Bone marrow (tissue), 2 donors: ENCODE results near the gene BEAN1.
"Not testable (repeated sequence)": the region's sequence is repeated elsewhere in the genome, so short reads cannot be mapped to it uniquely, and the experiment has no call there.

Source experiments
- DNase-seq, 2 donors: peaks; one replicate each; lab custom pipeline; 2025; lab: John Stamatoyannopoulos, UW

The BEAN1 gene

DNA sequence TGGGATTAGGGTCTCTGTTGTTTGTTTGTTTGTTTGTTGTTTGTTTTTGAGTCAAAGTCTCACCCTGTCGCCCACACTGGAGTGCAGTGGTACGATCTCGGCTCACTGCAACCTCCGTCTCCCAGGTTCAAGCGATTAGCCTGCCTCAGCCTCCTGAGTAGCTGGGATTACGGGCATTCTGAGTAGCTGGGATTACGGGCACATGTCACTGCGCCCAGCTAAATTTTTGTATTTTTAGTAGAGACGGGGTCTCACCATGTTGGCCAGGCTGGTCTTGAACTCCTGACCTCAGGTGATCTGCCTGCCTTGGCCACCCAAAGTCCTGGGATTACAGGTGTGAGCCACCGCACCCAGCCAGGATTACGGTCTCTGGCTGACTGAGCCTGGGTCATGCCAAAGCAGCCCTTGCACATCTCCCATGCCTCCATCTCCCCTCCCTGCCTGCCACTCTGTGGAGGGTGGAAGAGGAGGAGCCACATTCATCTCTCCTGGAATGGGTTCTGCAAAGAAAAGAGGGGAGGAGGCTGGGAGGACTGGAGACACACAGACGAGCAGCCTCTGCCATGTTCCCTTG lies 59.2 kb downstream of the BEAN1 start:
- DNase-seq: no peak

DNA sequence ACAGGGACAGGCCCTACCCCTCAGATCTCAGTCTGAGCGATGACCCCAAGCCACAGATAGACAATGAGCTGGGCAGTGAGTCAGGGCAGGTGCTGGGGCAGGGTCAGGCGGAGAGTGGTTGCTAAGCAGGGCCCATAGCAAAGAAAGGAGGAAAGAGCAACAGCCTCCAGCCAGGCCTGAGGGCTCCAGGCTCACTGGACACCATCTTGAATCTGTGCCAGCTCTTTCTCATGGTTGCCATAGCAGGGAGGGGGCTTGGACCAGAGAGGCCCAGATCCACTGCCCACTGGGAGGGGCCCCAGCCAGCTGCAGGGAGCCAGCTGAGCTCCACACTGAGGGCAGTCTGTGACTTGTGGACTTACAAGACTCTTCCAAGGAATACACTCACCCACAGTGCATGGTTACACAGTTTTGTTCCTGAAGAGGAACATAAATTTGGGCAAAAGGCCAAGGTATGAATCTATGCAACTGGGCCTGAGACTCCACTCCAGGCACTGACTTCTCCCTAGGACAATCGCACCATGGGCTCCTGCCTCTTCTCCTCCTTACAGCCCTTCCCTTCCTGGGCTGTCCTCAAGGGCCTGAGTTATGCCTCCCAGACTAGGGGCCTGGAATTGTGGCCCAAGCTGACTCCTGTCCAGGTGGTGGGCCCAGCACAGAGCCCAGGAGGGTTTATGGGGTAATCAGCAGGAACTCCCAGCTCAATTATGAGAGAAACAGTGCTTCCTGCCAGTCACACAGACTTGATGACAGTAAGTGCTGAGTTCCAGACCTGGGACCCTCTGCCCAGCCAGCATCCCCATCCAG lies 59.9 kb downstream of the BEAN1 start:
- no peak for DNase-seq

DNA sequence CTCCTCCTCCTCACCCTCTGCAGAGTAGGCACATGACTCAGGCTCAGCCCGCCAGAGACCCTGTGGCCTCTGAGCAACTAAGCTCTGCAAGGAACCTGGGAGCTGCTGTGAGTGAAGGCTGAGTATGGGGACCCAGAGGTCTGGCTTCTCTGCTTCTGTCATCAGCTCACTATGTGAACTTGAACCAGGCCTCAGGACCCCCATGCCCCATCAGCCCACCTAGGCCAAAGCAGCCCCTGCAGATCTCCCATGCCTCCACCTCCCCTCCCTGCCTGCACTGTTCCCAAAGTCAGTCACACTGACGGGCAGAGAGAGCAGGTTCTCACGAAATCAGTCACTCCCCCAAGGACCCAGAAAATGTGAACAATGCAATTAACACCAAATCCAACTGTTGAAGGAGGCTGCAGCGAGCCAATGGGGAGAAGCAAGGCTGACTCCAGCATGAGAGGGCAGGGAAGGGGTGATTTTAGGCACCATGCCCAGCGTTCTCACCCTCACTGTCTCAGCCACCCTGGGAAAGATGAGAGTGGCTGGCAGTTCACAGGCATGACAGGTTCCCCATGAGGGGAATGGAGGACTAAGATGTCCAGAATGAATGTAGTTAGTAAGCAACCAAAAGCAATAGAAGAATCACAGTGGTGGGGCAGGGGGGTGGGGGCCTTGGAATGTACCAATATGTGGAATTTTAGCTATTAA lies 60.6 kb downstream of the BEAN1 start:
- DNase-seq: no peak

DNA sequence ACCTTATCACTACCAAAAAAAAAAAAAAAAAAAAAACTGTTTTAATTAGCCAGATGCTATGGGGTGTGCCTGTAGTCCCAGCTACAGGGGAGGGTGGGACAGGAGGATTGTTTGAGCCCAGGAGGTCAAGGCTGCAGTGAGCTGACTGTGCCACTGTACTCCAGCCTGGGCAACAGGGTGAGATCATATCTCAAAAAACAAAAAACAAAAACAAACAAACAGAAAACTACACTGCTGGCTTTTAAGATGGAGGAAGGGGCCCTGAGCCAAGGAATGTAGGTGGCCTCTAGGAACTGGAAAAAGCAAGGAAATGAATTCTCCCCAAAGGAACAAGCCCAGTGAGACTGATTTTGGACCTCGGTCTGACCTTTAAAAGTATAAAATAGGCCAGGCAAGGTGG lies 61.4 kb downstream of the BEAN1 start:
- DNase-seq: no peak

DNA sequence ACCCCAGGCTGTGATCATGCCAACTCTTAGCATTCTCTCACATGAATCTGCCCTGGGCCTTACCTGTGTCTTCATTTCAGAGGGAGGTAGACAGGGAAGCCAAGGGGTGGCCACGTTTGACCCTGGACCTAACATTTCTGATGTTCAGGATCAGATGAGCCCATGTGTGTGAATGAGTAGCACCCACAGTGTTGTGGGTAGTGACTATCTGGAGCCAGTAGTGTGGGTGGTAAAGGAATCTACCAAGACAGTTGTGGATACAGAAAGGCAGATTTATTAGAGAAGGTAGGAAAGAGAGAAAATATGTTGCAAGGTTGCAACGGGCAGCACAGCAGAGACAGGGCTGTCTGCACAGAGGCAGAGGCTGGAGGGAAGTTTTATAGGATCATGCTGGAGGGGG lies 62.3 kb downstream of the BEAN1 start:
- DNase-seq: no peak

DNA sequence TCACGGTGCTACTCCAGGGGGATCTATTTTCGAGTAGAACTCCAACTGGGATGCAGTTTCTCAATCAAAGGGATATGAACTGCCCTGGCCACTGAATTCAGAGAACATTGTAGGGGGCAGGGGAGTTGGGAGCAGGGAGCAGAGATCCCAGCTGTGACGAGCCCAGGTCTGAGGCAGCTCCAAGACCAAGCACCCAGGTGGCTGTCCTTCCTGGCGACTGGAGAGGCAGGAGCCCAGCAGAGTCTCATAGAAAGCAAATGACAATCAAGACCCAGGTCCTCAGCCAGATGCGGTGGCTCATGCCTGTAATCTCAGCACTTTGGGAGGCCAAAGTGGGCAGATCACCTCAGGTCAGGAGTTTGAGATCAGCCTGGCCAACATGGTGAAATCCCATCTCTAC lies 62.7 kb downstream of the BEAN1 start:
- DNase-seq: no peak

DNA sequence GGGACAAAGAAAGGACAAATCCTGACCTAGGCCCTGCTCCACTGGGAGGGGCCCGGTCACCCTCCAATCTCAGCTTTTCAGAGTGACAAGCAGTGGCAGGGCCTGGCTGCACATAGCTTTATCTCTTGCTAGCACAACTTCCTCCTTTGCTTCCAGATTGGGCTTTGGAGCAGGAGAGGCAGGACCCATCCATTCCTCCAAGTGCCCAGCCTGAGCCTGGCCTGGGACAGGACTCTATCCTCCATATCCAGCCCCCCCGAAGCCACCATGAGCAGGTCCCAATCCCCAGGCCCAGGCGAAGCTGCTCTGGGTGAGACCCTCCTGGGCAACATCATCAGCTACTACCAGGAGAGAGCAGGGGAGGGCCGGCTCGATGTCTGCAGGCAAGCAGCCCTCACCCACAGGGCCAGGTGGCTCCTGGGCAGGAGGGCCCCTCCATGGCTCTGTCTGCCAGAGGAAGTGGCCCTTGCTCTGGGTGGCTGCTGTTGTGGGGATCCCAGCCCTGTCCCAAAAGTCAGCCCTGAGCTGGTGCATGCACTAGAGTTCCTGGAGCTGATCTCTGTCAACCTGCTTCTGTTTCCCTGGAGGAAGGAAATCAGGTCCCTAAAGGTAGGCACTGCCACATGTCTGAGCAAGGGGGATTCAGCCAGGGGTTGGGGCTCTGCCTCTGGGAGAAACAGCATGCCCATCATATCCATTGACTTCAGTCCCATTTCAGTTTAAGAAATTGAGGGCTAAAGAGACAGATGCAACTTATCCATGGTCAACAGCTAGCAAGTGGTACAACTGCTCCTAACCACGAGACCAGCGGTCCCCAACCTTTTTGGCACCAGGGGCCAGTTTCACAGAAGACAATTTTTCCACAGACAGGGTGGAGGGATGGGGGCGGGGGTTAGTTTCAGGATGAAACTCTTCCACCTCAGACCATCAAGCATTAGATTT lies 64.0 kb downstream of the BEAN1 start:
- no peak for DNase-seq

DNA sequence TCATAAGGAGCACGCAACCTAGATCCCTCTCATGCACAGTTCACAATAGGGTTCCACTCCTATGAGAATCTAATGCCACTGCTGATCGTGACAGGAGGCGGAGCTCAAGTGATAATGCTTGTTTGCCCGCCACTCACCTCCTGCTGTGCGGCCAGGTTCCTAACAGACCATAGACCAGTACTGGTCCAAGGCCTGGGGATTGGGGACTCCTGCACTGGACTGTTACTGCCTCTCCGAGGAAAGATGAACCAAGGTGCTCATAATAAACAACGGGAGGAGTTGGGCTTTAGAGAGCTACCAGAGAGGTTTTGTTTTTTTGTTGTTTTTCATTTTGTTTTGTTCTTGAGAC lies 64.6 kb downstream of the BEAN1 start:
- DNase-seq: no peak

DNA sequence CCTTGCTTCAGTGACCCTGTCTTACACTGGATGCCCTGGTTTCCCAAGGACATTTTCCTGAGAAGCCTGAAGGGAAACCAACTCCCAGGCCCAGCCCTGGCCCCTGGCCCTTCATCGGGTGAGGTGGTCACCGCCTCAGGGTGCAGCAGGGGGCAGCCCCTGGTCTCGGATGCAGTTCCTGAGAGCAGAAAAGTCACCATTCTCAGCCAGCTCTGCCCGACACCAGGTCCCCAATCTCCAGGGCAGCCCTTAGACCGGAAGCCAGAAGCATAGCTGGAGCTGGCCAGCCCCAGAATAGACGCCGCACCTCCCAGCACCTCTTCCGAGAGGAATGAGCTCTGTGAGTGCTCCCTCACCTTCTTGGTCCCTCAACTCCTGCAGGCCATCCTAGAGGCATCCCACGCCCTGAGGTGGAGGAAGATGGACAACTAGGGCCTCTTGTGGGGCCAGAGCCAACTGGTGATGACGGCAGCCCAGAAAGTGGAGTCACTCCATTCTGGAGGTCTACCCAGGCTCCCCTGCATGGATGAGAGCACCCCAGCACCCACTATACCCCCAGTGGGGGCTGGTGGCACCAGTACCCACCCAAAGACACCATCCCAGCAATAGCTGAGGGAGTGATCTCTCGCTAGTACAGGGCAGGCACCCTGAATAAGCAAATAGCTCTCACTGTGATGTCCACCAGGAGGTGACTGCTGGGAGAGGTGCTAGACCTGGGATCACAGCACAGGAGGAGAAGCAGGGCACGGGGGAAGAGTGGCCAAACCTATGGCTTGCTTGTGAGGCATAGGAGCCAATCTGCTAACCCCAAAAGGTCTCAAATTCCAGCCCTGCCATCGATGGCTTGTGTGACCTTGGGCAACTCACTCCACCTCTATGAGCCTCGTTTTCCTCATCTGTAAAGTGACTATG lies 66.7 kb downstream of the BEAN1 start:
- DNase-seq: no peak

DNA sequence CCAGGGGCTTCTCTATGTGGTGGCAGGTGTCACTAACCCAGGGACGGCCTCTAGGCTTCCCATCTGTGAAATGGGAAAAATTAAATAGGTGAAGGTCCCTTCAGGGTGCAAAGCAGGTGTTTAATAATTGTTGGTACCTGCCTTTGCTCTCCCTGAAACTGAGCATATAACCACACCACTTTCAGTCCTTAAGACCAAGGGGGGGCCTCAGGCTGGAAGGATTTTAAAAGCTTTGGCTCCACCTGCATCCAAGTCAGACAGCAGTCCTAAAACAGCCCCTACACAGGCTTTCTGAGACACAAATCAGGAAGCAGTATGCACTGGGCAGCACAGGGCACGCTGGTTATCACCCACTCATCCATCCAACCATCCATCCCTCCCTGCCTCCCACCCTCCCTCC lies 67.8 kb downstream of the BEAN1 start:
- no peak for DNase-seq

DNA sequence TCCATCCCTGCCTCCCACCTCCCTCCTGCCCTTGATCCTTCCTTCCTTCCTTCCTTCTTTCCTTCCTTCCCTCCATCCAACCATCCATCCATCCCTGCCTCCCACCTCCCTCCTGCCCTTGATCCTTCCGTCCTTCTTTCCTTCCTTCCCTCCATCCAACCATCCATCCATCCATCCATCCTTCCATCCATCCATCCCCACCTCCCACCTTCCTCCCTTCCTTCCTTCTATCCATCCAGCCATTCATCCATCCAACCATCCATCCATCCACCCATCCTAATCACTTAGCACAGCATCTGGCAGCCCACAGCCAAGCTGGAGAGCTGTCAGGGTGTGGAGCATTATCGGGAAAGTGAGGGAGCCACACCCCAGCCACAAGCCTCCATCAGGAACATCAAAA lies 68.3 kb downstream of the BEAN1 start:
- no peak for DNase-seq

DNA sequence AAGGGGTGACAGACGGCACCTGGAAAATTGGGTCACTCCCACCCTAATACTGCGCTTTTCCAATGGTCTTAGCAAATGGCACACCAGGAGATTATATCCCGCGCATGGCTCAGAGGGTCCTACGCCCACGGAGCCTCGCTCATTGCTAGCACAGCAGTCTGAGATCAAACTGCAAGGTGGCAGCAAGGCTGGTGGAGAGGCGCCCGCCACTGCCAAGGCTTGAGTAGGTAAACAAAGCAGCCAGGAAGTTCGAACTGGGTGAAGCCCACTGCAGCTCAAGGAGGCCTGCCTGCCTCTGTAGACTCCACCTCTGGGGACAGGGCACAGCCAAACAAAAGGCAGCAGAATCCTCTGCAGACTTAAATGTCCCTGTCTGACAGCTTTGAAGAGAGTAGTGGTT lies 69.1 kb downstream of the BEAN1 start:
- not testable (repeated sequence) for DNase-seq

DNA sequence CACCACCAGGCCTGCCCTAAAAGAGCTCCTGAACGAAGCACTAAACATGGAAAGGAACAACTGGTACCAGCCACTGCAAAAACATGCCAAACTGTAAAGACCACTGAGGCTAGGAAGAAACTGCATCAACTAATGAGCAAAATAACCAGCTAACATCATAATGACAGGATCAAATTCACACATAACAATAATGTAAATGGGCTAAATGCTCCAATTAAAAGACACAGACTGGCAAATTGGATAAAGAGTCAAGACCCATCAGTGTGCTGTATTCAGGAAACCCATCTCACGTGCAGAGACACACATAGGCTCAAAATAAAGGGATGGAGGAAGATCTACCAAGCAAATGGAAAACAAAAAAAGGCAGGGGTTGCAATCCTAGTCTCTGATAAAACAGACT lies 70.8 kb downstream of the BEAN1 start:
- not testable (repeated sequence) for DNase-seq

DNA sequence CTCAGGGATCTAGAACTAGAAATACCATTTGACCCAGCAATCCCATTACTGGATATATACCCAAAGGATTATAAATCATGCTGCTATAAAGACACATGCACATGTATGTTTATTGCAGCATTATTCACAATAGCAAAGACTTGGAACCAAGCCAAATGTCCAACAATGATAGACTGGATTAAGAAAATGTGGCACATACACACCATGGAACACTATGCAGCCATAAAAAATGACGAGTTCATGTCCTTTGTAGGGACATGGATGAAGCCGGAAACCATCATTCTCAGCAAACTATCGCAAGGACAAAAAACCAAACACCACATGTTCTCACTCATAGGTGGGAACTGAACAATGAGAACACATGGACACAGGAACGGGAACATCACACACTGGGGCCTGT lies 74.5 kb downstream of the BEAN1 start:
- DNase-seq: not testable (repeated sequence)

DNA sequence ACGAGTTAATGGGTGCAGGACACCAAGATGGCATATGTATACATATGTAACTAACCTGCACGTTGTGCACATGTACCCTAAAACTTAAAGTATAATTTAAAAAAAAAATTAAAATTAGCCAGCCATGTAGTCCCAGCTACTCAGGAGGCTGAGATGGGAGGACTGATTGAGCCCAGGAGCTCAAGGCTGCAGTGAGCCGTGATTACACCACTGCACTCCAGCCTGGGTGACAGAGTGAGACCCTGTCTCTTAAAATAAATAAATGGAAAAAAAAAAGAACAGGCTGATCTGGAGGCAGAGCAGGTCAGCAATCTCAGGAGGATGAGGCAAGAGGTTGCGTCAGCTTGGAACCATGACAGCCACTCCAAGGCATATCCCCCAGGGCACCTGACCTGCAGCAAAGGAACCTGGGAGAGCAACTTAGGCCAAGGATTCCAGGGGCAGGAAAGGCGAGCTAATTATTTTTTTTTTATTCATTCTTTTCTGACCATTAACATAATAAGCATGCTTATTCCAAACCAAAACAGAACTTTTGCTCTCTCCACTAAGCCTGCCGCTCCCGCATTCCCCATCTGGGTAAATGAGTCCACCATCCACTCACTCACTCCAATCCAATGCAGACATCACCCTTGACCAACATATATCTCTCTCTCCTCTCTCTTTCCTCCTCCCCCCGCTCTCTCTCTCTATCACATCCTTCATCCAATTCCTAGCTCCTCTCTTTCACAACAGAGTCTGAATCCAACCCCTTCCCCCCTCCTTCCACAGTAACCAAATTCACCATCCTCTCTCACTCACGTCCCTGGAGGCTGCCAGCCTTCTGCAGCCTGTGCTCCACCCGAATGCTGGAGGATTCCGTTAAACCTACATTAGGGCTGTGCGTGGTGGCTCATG lies 75.2 kb downstream of the BEAN1 start:
- no peak for DNase-seq

DNA sequence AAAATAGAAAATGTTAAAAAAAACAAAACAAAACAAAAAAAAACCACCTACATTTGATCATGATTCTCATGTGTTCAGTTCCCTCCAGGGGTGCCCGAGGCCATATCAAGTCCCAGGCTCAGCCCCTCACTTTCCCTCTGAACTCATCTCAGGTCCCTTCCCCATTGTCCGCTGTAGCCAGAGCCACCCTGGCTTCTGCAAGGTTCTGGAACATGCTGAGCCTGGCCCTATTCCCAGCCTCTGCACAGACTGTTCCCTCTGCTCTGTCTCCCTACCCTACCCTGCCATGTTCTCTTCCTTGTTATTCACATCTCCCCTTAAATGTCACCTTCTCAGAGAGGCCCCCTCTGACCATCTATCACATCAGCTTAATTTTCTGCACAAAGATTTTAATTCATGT lies 75.9 kb downstream of the BEAN1 start:
- no peak for DNase-seq

DNA sequence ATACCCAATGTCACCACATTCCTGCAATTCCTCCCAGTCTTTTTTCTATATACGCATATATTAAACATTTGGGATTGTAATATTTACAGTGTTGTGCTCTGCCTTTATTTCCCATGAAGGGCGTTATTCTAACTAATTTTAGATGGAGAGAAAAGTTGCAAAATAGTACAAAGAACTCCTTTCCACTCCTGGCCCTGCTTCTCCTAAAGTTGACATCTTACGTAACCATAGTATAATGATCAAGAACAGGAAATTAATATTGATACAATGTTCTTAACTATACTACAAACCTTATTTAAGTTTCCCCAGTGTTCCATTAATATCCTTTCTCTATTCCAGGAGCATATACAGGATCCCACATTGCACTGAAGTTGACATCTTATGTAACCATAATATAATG lies 76.5 kb downstream of the BEAN1 start:
- no peak for DNase-seq

DNA sequence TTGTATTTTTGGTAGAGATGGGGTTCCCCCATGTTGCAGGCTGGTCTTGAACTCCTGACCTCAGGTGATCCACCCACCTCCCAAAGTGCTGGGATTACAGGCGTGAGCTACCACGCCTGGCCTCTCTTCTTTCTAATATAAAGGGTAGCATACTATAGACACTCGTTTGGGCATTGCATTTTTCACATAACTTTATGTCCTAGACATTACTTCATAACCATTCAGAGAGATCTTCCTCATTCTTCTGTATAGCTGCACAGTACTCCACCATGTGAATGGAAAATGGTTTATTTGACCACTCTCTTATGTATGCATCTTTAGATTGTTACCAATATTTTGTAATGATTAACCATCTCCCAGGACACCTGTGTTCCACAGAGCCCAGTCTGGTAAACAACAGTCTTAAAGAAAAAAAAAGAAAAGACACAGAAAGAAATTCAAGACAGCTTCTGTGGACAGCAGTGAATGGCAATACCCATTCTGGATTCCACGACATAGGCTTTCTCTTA lies 80.7 kb downstream of the BEAN1 start:
- DNase-seq: no peak

DNA sequence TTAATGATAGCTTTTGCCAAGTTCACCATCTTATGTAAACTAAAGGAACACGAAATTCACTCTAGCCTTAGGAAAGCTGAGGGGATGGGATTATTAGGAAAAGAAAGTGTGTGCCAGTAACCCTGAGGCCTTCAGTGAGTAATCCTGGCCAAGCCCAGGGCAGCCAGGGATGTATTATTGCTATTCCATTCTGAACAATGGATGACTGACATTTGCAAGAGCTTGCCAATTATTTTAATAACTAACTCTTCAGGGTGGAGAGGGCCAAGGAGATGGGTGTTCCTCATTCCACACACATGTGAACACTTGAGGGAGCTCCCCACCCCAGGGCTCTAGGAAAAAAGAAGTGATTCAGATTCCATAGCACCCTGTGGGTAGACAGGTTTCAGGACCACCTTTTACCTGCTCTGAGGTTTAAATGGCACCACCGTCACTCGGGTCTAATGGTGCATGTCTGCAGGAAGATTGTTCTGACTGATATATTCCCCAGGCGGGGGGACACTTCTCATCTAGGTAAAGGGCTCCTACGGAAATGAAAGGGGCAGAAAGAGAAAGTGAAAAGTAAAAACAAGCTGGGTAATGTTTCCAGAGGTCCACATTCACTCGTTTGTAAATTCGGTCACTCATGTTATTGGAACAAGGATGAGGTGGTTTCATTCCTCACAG lies 81.3 kb downstream of the BEAN1 start:
- no peak for DNase-seq
